ENCODE data around the gene METTL25.

- no peak for TF ChIP-seq CTCF (IDR thresholded peaks at IDR 0.05)
- no peak for TF ChIP-seq POLR2A (IDR thresholded peaks at IDR 0.05)
Measured at GRCh38 chr12:82522285-82522684, 164.0 kb downstream of the METTL25 start.

Measured in tibial nerve (tissue), 3 donors.